Measurements from ENCODE around the gene KDM2A.

The KDM2A gene

GRCh38 chr11:67273260-67273990 is 154.4 kb downstream of the KDM2A start:
- DNase-seq (ENCODE audit: low spot score): no peak

GRCh38 chr11:67274768-67275605 is 155.9 kb downstream of the KDM2A start:
- no peak for DNase-seq (ENCODE audit: low spot score)

- DNase-seq (ENCODE audit: low spot score): no peak
Observed at GRCh38 chr11:67275606-67276409, 156.7 kb downstream of the KDM2A start.

- no peak for DNase-seq (ENCODE audit: low spot score)
Observed at GRCh38 chr11:67276781-67277230, 157.7 kb downstream of the KDM2A start.

- peak; percentile 84 for DNase-seq (ENCODE audit: low spot score)
Observed at GRCh38 chr11:67277231-67277961, 158.3 kb downstream of the KDM2A start.

- no peak for DNase-seq (ENCODE audit: low spot score)
Observed at GRCh38 chr11:67278135-67278938, 159.3 kb downstream of the KDM2A start.

- no peak for DNase-seq (ENCODE audit: low spot score)
Observed at GRCh38 chr11:67278939-67279588, 160.0 kb downstream of the KDM2A start.

- no peak for DNase-seq (ENCODE audit: low spot score)
Observed at GRCh38 chr11:67279589-67280340, 160.7 kb downstream of the KDM2A start.

- no peak for DNase-seq (ENCODE audit: low spot score)
Observed at GRCh38 chr11:67280341-67280787, 161.3 kb downstream of the KDM2A start.

GRCh38 chr11:67280788-67281551 is 161.9 kb downstream of the KDM2A start:
- no peak for DNase-seq (ENCODE audit: low spot score)

- DNase-seq (ENCODE audit: low spot score): no peak
Observed at GRCh38 chr11:67281552-67282150, 162.6 kb downstream of the KDM2A start.

- no peak for DNase-seq (ENCODE audit: low spot score)
Observed at GRCh38 chr11:67282155-67282875, 163.3 kb downstream of the KDM2A start.

- no peak for DNase-seq (ENCODE audit: low spot score)
Observed at GRCh38 chr11:67282876-67283371, 163.9 kb downstream of the KDM2A start.

GRCh38 chr11:67283481-67283963 is 164.5 kb downstream of the KDM2A start:
- no peak for DNase-seq (ENCODE audit: low spot score)

GRCh38 chr11:67284811-67285540 is 165.9 kb downstream of the KDM2A start:
- no peak for DNase-seq (ENCODE audit: low spot score)

All from kidney capillary endothelial cell (primary cell).